Ecto neural progenitor cell (in vitro differentiated cells): ENCODE data around the gene NFKBIB.

ENCODE experiments used
- DNase-seq: peaks from one replicate; pipeline ENCODE4 v3.0.0-alpha.2; 2018; ENCODE audit warnings: low spot score

The NFKBIB gene

GRCh38 chr19:38958301-38958700 is 58.5 kb downstream of the NFKBIB start:
- DNase-seq = no peak
